DMS 273 treated with DMSO at 0.1 percent for 48 hours (cell line): ENCODE measurements around the gene UBE4A.

Experiments
- DNase-seq: peaks from one replicate; lab custom pipeline; 2025; lab: John Stamatoyannopoulos, UW

The UBE4A gene

DNA sequence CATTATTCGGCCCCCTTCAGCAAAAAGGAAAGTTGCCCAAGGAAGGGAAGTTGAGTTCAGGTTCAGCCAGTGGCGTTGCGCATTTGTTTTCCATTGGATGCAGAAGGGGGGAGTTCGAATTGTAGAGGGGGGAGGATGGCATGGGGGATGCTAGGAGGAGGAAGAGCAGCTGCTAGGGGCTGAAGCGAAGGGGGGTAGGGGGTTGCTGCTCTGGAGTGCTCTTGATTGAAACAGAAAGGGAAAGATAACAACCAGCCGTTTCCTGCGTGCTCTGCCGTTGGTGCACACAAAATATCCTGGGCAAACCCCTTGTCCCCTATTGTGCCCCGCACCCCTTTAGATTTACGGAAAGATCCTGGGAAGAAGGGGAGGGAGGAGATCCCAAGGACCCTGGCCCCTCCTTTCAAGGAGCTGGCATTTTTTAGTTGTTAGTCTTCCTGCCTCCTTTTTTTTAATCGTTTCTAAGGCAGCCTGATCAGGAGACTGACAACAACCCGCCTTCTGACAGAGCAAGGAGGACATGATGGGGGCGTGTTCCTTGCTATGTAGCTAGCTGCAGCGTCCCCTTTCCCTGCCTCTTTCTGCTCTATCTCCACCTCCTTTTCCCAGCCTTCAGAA lies 79.0 kb downstream of the UBE4A start:
- no peak for DNase-seq

DNA sequence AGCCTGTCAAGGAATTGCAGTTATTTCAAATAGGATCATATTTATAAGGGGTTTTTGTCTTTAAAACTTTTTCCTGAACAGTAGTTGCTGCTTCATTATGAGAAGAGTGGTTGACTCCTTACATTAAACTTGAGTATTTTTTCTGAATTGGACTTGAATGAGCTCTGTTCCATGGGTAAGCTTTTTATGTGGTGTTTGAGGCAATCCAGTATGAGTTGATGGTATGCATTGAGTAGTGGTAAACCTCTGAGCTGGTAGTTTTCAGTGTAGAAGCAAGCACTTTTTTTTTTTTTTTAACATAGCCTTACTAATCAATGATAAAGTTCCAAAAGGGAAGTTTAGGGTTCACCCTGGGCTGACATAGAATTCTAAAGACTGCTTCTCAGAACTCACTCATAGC lies 80.2 kb downstream of the UBE4A start:
- no peak for DNase-seq

DNA sequence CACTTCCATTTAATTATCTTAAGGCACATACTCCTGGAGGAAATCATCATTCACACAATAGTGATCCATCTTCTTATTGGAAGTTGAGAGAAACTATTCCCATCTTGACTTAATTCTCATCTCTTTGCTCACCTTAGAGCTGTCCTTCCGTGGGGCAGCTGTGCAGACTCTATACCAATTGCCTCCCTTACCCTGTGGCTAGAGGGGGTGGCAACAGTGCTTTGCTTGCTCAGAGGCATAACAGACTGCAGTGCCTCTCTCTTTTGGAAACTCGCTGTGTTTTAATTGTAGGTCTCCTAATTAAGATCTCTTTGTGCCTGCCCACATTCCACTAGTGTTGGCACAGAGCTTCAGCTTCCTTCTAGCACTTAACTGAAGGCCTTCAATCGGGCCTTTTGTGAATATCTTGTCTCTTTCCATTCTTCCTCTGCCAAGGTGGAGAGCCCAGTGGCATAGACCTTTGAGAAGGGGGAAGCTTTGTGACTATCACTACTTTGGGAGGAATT lies 82.4 kb downstream of the UBE4A start:
- no peak for DNase-seq

DNA sequence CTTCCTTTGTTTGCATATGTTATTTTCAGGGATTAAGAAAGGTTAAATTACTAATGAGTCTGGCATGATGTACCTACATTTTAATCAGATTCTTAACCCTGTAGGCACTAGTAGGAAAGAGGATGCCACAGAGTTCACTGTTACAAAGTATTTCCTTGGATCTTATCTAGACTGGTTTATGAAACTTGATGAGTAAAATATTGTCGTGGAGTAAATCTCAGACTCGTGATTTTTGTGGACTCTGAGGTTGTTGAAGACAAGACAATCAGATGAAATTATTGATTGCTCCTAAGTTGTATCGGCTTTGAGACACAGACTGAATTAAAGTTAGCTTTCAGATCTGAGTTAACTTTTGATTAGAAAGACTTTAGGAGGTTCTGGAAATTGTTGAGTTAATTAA lies 82.9 kb downstream of the UBE4A start:
- no peak for DNase-seq

DNA sequence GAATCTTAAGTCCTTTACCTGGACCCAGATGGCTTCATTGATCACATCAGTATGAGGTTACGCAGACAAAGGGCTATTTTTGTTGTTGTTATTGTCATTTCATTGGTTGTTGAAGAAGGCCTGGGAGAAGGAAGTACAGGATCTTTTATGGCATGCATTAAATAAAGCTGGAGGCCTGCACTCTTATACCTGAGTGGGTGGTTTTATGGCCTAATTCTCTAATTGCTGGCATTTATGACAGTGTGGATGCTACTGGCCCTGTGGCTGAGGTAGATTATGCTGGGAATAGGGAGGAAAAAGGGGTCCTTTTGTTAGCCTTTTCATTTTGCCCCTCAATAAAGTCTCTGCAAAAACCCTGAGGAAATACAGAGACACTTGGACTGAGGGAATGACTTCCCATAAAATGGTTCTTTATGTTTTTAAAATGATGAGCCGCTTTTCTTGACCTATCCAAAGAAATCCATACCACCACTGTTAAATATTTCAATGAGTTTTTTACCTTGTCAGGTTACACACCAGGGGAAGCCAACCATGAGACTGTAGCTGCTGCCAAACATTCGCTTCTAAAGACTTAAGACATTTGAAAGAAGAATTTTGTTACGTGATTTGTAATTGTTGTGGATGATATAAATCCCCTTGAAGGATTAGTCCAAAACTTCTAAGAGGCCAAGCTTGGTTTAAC lies 83.6 kb downstream of the UBE4A start:
- no peak for DNase-seq

DNA sequence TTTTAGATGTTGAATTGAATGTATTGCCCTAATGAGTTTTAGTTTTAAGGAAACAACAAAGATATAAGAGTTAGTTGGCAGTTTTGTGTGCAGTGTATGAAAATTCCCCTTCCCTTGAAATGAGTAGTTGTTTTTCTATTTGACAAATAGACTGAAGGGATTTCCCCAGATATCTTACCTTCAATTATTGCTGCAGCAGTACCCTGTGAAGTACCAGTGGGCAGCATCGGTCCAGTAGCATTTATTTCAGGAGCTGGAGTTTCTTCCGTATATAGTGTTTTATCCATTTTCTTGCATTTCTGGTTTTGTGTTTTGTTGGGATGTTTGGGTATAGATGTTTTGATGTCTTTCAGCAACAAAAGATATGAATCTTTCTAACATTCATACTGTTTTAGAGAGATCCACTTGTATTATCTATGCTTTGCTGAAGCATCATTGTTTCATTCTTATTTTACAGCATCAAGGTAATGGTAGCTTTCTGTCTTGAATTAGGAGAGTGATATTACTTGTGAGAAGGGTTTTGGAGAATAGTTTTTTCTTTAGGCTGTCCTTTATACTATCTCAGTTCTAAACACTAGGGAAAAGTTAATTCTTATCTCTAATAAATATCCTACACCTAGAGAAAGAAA lies 84.3 kb downstream of the UBE4A start:
- no peak for DNase-seq

DNA sequence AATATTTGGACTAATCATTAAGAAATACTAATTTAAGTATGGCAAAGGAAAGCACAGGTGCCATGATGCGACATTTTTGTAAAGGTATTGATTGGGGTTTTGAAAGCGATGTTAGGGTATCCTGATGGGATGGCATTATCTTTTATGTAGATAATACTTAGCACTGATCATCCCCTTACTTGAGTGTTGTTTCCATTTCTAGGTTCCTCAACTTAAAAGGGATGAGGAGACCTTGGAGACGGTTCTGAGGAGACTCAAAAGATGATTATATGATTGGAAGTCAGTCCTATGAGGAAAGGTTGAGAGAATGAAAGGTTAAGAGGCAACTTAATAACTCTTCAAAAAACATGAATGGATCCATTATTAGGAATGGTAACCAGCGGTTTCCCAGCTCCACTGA lies 88.0 kb downstream of the UBE4A start:
- DNase-seq = no peak

DNA sequence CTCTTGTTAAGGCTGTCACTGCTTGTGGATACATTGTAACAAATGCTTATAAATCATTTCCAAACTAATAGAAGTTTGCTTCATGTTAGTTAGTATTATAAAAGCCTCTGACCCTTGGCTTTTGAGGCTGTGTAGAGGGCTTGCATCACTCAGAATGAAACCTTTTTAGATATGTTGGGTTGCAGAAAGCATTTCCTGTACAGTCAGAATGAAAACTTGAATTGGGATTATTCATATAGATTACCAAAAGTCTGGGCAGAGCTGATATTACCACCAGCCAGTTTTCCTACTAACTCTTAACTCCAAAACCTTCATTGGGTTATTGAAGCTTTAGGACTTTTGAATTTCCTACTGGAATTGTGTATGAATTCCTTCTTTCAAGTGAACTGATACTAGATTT lies 88.9 kb downstream of the UBE4A start:
- DNase-seq = no peak
